Astrocyte (in vitro differentiated cells and primary cell): ENCODE measurements around the gene CNTNAP2.

ENCODE experiments used
- EZH2 ChIP-seq: IDR thresholded peaks from 2 replicates; pipeline ENCODE4 v1.6.1; 2012; ENCODE audit warnings: mild to moderate bottlenecking, low read length, inconsistent platforms; ENCODE audit not compliant: insufficient read depth
- TF ChIP-seq, protein P1 (sequence below): IDR thresholded peaks from 2 replicates; pipeline ENCODE4 v1.5.1; 2011; ENCODE audit warnings: low read depth, mild to moderate bottlenecking, inconsistent platforms, low read length, moderate library complexity; ENCODE audit not compliant: insufficient read depth

DNA sequence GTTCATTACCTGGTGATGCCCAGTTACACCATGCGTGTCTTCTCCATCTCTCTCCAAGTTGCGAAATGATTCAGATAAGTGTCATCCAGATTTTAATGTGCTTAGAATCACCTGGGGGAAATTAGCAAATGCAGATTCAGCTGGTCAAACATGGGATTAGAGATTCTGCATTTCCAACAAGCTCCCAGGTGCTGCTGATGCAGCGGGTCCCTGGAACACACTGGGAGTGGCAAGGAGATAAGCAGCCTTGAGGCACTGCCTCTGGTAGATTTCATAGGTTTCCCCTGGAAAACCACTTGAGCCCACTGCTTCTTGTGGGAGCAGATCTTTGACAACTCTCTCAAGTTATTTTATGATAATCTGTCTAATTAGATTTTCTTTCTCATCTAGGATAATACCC lies 2278.0 kb downstream of the CNTNAP2 start:
- TF ChIP-seq, protein P1, sequence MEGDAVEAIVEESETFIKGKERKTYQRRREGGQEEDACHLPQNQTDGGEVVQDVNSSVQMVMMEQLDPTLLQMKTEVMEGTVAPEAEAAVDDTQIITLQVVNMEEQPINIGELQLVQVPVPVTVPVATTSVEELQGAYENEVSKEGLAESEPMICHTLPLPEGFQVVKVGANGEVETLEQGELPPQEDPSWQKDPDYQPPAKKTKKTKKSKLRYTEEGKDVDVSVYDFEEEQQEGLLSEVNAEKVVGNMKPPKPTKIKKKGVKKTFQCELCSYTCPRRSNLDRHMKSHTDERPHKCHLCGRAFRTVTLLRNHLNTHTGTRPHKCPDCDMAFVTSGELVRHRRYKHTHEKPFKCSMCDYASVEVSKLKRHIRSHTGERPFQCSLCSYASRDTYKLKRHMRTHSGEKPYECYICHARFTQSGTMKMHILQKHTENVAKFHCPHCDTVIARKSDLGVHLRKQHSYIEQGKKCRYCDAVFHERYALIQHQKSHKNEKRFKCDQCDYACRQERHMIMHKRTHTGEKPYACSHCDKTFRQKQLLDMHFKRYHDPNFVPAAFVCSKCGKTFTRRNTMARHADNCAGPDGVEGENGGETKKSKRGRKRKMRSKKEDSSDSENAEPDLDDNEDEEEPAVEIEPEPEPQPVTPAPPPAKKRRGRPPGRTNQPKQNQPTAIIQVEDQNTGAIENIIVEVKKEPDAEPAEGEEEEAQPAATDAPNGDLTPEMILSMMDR, result no peak
- TF ChIP-seq EZH2, result no peak
